Neural cell (in vitro differentiated cells): ENCODE results near the gene SPDYE2. TPM values are rescaled to one million over a fixed set of nuclear protein-coding genes. Genes with fewer than 3 reads are reported as not detected.
A peak's percentile ranks its signal among the peaks of the same experiment; 100 is the strongest.
"Not testable (repeated sequence)": the region's sequence is repeated elsewhere in the genome, so short reads cannot be mapped to it uniquely, and the experiment has no call there.

Experiments used
- H2AFZ ChIP-seq: fragments of 200-600, 300-800 bp; sonication (generic), shearing (Covaris generic); 2 replicates; pipeline ENCODE4 v1.6.0; 2014; ENCODE audit warnings: low read depth, mild to moderate bottlenecking, antibody characterized with exemption, low read length, moderate library complexity
- H3F3A ChIP-seq: fragments of 200-600 bp; shearing (Covaris generic); 2 replicates; pipeline ENCODE4 v1.6.1; 2016; ENCODE audit warnings: mild to moderate bottlenecking, moderate library complexity, mixed read lengths, antibody characterized with exemption, low read length; ENCODE audit not compliant: insufficient read depth, poor library complexity, severe bottlenecking
- H3K27ac ChIP-seq: fragments of 200-600, 300-800 bp; sonication (generic), shearing (Covaris generic); 2 replicates; pipeline ENCODE4 v1.5.1; 2014; ENCODE audit warnings: mild to moderate bottlenecking, low read length, moderate library complexity
- H3K27me3 ChIP-seq: fragments of 300-800, 200-600 bp; sonication (generic), shearing (Covaris generic); 2 replicates; pipeline ENCODE4 v1.6.0; 2014; ENCODE audit warnings: mild to moderate bottlenecking, low read depth, low read length, moderate library complexity; ENCODE audit not compliant: insufficient read depth
- H3K36me3 ChIP-seq: fragments of 300-800, 200-600 bp; sonication (generic), shearing (Covaris generic); 2 replicates; pipeline ENCODE4 v1.5.1; 2014; ENCODE audit warnings: mild to moderate bottlenecking, antibody characterized with exemption, low read length, moderate library complexity; ENCODE audit not compliant: insufficient read depth
- H3K4me2 ChIP-seq: fragments of 300-800, 200-600 bp; sonication (generic), shearing (Covaris generic); 2 replicates; pipeline ENCODE4 v1.6.0; 2014; ENCODE audit warnings: mild to moderate bottlenecking, low read length
- H3K4me3 ChIP-seq: fragments of 300-800, 200-600 bp; sonication (generic), shearing (Covaris generic); 2 replicates; pipeline ENCODE4 v1.5.1; 2014; ENCODE audit warnings: mild to moderate bottlenecking, low read length, moderate library complexity
- H3K79me2 ChIP-seq: fragments of 200-600 bp; shearing (Covaris generic); replicated peaks from 2 replicates; pipeline ENCODE4 v1.6.0; 2014; ENCODE audit warnings: mild to moderate bottlenecking, low read length, moderate library complexity; ENCODE audit not compliant: insufficient read depth
- H3K9ac ChIP-seq: fragments of 300-800, 200-600 bp; sonication (generic), shearing (Covaris generic); 2 replicates; pipeline ENCODE4 v1.6.1; 2016; ENCODE audit warnings: mild to moderate bottlenecking, low read length, mixed read lengths
- H3K9me2 ChIP-seq: fragments of 200-600 bp; shearing (Covaris generic); 2 replicates; pipeline ENCODE4 v1.6.1; 2016; ENCODE audit warnings: mild to moderate bottlenecking, low read length, mixed read lengths; ENCODE audit not compliant: insufficient read depth
- H3K9me3 ChIP-seq: fragments of 200-600, 300-800 bp; sonication (generic), shearing (Covaris generic); 2 replicates; pipeline ENCODE4 v1.6.1; 2016; ENCODE audit warnings: mild to moderate bottlenecking, mixed run types, low read length, moderate library complexity, mixed read lengths
- H4K20me1 ChIP-seq: fragments of 200-600 bp; shearing (Covaris generic); 2 replicates; pipeline ENCODE4 v1.6.1; 2016; ENCODE audit warnings: mild to moderate bottlenecking, mixed run types; ENCODE audit not compliant: insufficient read depth
- polyA plus RNA-seq: library from polyadenylated mRNA; depleted of rRNA; stranded (reverse); fragments of >200 nt; gene quantifications from 2 replicates; pipeline ENCODE4 v1.2.3, GENCODE V29; 2014

SPDYE2 gene
- polyA plus RNA-seq, 1 donor from 2014 or later, result not detected

DNA sequence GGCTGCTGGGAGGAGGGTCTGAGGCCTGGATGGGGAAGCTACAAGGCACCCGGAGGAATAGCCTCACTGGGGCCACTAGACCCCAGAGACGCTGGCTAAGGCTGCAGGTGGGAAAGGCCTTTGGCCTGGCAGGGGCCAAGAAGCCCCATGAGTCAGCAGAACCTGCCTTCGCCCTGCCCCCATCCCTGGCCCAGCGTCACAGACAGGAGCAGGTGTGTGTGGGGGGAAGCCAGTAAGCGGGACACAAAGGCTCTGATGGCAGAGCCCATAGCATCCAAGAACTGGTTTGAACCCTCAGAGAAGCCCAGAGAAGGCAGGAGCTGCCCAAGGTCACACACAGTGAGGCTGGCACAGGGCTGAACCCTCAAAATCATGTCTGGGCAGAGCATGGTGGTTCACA is 55.8 kb downstream of the SPDYE2 start:
- not testable (repeated sequence) for H3K27ac ChIP-seq, H3K9me3 ChIP-seq, H3K4me3 ChIP-seq, H3K9me2 ChIP-seq, H3K36me3 ChIP-seq, H3K9ac ChIP-seq, H3K27me3 ChIP-seq, H2AFZ ChIP-seq, H4K20me1 ChIP-seq, H3K4me2 ChIP-seq, H3K79me2 ChIP-seq, H3F3A ChIP-seq

DNA sequence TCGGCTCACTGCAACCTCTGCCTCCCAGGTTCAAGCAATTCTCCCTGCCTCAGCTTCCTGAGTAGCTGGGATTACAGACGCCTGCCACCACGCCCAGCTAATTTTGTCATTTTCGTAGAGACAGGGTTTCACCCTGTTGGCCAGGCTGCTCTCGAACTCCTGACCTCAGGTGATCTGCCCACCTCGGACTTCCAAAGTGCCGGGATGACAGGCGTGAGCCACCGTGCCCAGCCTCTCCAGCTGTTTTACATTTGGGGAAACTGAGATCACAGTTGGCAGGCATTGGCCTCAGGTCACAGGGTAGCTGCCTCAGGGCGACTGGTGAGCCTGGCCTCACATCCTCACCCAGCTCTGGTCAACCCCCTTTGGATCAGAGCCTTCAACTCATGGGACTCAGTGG is 58.7 kb downstream of the SPDYE2 start:
- H3K79me2 ChIP-seq, H3F3A ChIP-seq, H3K9me3 ChIP-seq, H3K4me3 ChIP-seq, H3K9ac ChIP-seq, H3K36me3 ChIP-seq, H2AFZ ChIP-seq, H3K27me3 ChIP-seq, H4K20me1 ChIP-seq, H3K27ac ChIP-seq, H3K4me2 ChIP-seq, H3K9me2 ChIP-seq: not testable (repeated sequence)

DNA sequence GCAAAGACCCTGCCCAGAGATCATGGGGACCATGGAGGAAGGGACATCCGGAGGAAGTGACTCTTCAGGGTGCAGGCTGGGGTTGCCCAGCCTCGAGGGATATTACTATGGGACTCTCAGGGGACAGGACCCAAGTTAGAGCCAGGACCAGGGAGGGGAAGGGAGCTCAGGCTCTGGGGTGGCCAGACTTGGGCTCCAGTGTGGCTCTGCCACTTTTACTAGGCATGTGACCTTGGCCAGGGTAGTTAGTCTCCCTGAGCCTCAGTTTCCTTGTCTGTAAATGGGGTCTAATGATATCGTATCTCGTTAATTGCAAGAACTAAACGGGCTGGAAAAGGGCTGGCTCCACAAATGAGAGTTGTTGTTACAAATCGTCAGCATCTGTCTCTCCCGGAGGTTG is 59.4 kb downstream of the SPDYE2 start:
- H3F3A ChIP-seq, H2AFZ ChIP-seq, H3K4me2 ChIP-seq, H4K20me1 ChIP-seq, H3K36me3 ChIP-seq, H3K9me3 ChIP-seq, H3K4me3 ChIP-seq, H3K9ac ChIP-seq, H3K9me2 ChIP-seq, H3K27me3 ChIP-seq, H3K79me2 ChIP-seq, H3K27ac ChIP-seq: not testable (repeated sequence)

DNA sequence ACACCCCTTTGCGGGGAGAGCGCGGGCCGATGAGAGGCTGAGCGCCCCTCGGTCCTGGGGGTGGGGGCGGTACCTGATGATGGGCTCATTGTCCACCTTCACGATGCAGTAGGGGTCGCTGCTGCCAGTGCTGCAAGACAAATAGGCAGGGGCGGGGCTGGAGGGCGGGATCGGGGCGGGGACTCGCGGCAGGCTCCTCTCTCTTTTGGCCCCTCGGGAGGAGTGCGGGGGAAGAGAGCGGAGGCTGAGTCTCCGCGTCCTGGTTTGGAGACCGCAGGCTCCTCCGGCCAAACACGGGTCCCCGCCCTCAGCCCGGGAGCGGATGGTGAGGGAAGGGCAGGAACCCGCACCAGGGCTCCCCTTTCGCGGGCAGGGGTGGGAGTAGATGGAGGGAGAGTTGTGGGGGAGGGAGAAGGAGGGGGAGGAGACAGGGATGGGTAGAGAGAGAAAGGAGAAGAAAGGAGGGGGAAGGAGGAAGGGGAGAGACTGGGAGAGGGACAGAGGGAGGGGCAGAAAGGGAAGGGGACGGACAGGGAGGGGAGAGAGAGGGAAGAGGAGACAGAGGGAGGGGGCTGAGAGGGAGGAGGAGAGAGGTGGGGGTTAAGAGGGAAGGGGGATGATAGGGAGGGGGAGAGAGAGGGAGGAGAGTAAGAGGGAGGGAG is 60.1 kb downstream of the SPDYE2 start:
- H3K9me3 ChIP-seq, H2AFZ ChIP-seq, H3F3A ChIP-seq, H3K9me2 ChIP-seq, H4K20me1 ChIP-seq, H3K27ac ChIP-seq, H3K27me3 ChIP-seq, H3K36me3 ChIP-seq, H3K9ac ChIP-seq, H3K4me3 ChIP-seq, H3K4me2 ChIP-seq, H3K79me2 ChIP-seq: not testable (repeated sequence)

DNA sequence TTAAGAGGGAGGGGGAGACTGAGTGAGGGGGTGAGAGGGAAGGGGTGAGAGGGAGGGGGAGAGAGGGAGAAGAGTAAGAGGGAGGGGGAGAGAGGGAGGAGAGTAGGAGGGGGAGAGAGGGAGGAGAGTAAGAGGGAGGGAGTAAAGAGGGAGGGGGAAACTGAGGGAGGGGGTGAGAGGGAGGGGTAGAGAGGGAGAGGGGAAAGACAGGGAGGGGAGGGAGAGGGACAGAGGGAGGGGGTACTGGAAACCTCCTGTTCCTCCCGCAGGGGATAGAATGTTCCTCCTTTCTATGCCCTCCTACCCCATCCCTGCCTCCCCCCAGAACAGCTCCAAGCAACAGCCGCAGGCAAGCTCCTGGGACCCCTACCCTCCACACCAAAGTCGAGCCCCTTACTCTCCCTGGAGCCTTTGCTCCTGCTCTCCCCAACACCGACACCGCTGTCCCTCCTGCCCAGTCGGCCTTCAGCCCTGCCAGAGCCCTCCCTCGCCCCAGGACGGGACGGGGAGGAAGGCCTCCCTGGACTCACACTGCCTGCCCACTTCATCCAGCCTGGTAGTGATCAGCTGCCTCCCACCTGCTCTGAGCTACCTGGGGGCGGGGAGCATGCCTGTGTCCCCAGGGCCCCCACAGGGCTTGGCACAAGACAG is 60.8 kb downstream of the SPDYE2 start:
- H3K36me3 ChIP-seq, H2AFZ ChIP-seq, H3F3A ChIP-seq, H3K9me3 ChIP-seq, H3K9me2 ChIP-seq, H3K4me2 ChIP-seq, H4K20me1 ChIP-seq, H3K79me2 ChIP-seq, H3K27me3 ChIP-seq: not testable (repeated sequence)
- Histone ChIP-seq H3K27ac (peak overlapping the region; percentile 60), H3K4me3 (peak overlapping the region; percentile 50), H3K9ac (peak overlapping the region; percentile 50)

Other genes starting within 250 kb of the SPDYE2 start
- not detected in 2 replicates for gene SPDYE6, start 194.8 kb upstream of the SPDYE2 start, polyA plus RNA-seq
- gene PRKRIP1, start 154.9 kb upstream of the SPDYE2 start, polyA plus RNA-seq, result 113 and 114 TPM in 2 replicates
- 36.3 and 52.0 TPM in 2 replicates for gene ORAI2, start 117.7 kb upstream of the SPDYE2 start, polyA plus RNA-seq
- gene ALKBH4, start 86.4 kb upstream of the SPDYE2 start, polyA plus RNA-seq, result 27.2 and 28.2 TPM in 2 replicates
- 85.5 and 108 TPM in 2 replicates for gene LRWD1, start 86.2 kb upstream of the SPDYE2 start, polyA plus RNA-seq
- gene POLR2J, start 72.3 kb upstream of the SPDYE2 start, polyA plus RNA-seq, result 42.6 and 52.9 TPM in 2 replicates
- 31.9 and 43.0 TPM in 2 replicates for gene RASA4B, start 33.4 kb upstream of the SPDYE2 start, polyA plus RNA-seq
- 9.0 and 23.6 TPM in 2 replicates for gene UPK3BL2, start 7.5 kb upstream of the SPDYE2 start, polyA plus RNA-seq
- 16.8 and 22.7 TPM in 2 replicates for gene POLR2J3, start 21.4 kb downstream of the SPDYE2 start, polyA plus RNA-seq
- gene RASA4, start 65.5 kb downstream of the SPDYE2 start, polyA plus RNA-seq, result 151 and 160 TPM in 2 replicates
- gene UPK3BL1, start 91.6 kb downstream of the SPDYE2 start, polyA plus RNA-seq, result 21.4 and 30.2 TPM in 2 replicates
- not detected in 2 replicates for gene SPDYE2B, start 99.1 kb downstream of the SPDYE2 start, polyA plus RNA-seq
- 0.97 and 1.3 TPM in 2 replicates for gene POLR2J2, start 120.4 kb downstream of the SPDYE2 start, polyA plus RNA-seq
- gene FAM185A, start 197.8 kb downstream of the SPDYE2 start, polyA plus RNA-seq, result 14.6 and 26.3 TPM in 2 replicates